ENCODE data around the gene KCNN3.

KCNN3 gene

DNA sequence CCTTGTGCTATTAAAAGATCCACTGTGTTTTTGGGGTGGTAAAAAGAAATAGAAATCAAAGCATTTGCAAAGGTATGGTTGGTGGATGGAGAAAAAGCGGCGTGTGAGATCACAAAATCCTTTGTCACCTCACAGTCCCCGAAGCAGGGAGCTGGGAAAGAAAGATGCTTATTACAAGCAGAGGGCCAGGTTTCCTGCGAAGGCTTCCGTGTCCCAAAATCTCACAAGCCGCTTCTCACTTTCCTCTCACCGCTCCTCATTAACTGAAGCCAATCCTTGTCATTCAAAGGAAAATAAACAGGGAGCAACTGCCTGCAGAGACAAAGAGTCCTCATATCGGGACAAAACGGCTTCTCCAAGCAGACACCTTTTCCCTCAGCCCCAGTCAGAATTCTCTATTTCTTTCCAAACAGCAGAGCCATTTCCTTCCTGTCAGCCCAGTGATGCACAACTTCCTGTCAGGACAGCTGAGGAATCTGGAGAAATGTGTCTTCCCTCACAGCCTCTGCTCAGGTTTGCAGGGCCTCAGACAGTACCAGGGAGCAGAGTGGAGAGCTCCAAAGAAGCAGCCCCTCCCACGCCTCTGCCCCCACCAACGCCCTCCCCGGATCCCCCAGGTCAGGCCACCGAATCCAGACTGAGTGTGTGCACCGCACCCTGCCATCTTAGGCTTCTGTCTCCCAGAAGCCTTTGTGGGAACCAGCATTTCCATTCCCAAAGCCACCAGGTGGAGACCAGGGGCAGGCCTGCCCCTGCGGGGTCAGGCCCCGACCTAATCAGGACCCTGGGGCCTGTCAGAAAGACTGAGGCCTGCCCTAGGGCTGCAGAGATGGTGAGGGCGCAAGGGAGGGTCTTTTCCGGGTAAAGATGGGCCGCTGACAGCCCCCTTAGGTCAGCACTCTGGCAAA, 29.6 kb downstream of the KCNN3 start:
- DNase-seq = no peak

DNA sequence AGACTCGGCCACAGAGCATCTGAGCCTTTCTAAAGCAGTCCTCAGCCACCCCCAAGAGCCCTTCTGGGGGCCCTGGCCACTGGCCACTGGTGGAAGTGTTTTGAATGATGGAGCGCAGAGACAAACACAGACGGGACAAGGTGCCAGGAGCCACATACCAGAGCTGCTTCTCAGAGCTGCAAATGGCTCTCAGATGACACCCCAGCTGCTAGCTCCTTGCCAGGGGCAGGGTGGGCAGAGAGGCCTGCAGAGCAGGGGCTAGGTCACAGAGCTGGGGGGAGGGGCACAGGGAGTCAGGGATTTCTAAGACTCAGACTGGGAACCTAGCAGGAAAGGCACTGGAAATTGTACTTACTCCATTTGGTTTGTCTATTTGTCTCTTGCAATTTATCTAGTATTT, 30.4 kb downstream of the KCNN3 start:
- no peak for DNase-seq

DNA sequence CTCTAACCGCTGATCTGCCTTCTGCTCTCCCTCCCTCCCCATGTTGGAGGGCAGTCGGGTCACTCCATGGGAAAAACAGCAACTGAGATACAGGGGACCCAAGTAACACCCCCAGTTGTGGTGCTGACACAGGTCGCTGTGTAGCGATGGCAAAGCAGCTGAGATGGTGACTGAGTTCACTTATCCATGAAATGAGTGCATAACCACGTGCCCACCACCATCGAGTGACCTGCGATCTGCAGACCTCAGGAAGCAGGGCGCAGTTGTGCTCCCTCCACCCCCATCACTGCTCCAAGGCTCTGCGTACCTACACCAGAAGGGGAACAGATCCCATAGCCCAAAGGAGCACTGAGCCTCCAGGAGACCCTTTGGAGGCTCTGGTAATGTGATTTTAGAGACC, 31.1 kb downstream of the KCNN3 start:
- DNase-seq = no peak

- DNase-seq = no peak
Observed at GRCh38 chr1:154838461-154838860, 31.6 kb downstream of the KCNN3 start.

GRCh38 chr1:154837672-154838171, 32.4 kb downstream of the KCNN3 start:
- no peak for DNase-seq

- no peak for DNase-seq
Observed at GRCh38 chr1:154837034-154837671, 32.9 kb downstream of the KCNN3 start.

- no peak for DNase-seq
Observed at GRCh38 chr1:154835531-154836324, 34.4 kb downstream of the KCNN3 start.

DNA sequence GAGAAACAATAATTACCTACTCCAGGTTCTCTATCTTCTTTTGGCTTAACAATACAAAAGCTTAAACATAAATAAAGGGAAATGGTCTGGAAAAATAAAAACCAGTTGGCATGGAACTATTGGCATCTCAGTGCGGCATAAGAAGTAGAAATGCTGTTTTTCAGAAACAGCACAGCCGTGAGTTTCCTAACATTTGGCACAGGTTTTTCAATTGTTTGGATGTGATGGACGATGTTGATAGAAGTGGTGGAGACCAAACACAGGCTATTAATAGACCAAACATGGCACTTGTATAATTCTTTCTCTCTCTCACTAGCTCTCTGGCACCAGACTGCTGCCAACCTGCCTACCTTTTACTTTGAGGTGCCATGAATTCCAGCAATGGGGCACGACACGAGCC, 36.2 kb downstream of the KCNN3 start:
- DNase-seq = no peak

- no peak for DNase-seq
Observed at GRCh38 chr1:154833209-154833608, 36.9 kb downstream of the KCNN3 start.

- DNase-seq = no peak
Observed at GRCh38 chr1:154832384-154832783, 37.7 kb downstream of the KCNN3 start.

DNA sequence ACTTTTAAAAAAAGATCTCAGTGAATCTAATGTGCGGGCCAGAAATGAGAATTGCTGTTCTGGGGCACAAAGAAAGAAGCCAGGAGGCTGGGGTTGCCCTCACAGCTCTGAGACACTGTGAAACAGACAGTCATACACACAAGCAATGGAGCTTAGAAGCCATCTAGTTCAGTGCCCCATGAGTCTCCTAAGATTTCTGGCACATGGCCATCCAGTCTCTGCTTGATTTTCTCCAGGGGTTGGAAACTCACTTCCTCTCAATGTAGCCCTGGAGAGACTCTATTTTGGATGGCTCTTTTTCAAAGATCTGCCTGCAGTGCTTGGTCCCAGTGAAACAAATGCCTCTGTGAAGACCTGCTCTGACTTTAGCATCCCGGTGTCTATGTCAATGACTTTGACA, 38.6 kb downstream of the KCNN3 start:
- DNase-seq = no peak

GRCh38 chr1:154829062-154829461, 41.0 kb downstream of the KCNN3 start:
- DNase-seq = no peak

- no peak for DNase-seq
Observed at GRCh38 chr1:154824179-154825000, 45.7 kb downstream of the KCNN3 start.

DNA sequence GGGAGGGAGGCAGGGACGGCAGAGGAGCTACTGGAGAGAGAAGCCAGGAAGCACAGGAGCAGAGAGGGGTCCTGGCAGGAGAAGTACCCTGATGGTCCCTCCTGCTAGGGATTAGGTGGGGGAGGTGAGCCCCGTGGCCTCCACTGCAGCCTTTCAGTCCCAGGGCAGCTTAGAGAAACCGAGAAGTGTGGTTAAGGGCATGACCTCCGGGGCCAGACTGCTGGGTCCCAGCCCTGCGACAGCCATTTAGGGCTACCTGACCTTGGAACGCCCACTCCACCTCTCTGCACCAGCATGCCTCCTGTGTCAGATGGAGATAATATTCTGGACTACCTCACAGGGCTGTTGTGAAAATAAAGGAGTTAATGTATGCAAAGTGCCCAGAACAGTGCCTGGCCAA, 47.4 kb downstream of the KCNN3 start:
- DNase-seq = no peak

- no peak for DNase-seq
Observed at GRCh38 chr1:154822233-154822632, 47.8 kb downstream of the KCNN3 start.

- DNase-seq = no peak
Observed at GRCh38 chr1:154821083-154821482, 49.0 kb downstream of the KCNN3 start.

- DNase-seq = no peak
Observed at GRCh38 chr1:154820646-154821045, 49.4 kb downstream of the KCNN3 start.

DNA sequence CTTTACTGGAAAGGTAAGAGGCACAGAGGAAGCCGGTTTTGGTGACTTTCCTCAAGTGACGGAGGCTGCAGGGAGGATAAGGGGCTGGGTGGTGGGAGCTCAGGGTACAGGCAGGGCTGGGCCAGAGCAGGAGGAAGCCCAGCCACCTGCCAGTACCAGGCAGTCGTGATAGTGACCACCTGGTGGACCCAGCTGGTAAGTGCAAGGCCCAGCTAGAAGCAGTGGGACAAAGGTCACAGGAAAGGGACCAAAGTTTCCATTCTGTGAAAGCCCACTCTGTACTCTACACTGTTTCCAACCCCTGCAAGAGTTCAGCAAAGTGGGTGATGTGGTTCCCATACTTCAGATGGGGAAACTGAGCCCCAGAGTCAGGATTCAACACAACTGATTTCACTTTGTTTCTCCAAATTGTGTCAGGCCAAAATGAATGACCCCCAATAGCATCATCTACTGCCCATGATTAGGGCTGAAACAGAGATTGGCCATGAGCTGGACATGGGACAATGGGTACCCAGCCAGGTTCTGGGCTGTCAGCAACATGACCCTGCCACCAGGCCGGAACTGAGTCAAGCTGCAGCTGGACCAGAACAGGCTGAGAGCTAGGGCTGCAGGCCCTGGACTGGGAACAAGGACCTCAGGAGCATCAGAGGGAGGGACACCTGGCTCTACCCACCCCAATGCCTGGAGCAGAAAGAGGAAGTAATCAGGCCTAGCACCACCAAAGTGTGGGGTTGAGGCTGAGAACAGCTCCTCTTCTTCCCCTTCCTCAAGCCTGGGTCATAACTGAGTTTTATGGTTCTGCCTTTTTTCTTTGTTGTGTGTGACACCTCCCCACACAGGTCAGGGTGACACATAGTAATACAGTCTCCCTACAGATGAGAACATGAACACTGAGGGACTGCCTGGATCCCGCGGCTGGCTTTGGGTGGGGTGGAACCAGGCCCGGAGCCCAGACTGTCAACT, 50.2 kb downstream of the KCNN3 start:
- DNase-seq = no peak

DNA sequence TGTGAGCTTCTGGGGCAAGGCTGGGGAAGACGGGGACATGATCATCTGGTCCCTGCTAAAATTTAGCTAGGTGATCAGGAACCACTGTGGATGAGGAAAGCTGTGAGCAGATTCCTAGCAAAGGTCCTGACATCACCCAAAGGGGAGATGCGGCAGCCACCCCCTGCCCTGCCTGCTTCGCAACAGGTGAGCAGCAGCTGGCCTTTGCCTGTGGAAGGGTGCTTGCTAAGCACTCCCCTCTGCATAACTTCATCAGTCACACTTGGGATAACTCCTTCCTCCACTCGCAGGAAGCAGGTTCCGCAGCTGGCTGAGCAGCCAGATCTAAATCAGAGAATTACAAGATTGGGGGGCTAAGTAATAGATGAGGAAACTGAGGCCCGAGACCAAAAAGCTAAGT, 51.2 kb downstream of the KCNN3 start:
- no peak for DNase-seq

- DNase-seq = no peak
Observed at GRCh38 chr1:154816937-154817336, 53.1 kb downstream of the KCNN3 start.

GRCh38 chr1:154816369-154816768, 53.7 kb downstream of the KCNN3 start:
- DNase-seq = no peak

All from stimulated activated CD4-positive, alpha-beta T cell treated with anti-CD3 and anti-CD28 coated beads, Interleukin-12 subunit alpha, Interleukin-12 subunit beta, amount 100 ng/mL, for 4 hours (primary cell).